HepG2 (cell line): ENCODE measurements around the gene TMC8.

ENCODE experiments used
- GPN1 ChIP-seq: sonication (generic); formaldehyde crosslinking; IDR thresholded peaks from 2 replicates; pipeline ENCODE4 v1.5.1; 2020; ENCODE audit warnings: missing genetic modification reagents, borderline replicate concordance
- KLF16 ChIP-seq, 2 experiments: sonication (generic) in 1 of 2; formaldehyde crosslinking in 1 of 2; IDR thresholded peaks; 2 replicates each; pipeline versions ENCODE4 v1.6.1 to v1.8.0; 2016 to 2023; ENCODE audit warnings: missing genetic modification reagents in 2 of 2, missing compliant biosample characterization in 1 of 2
- TBP ChIP-seq: sonication (generic); formaldehyde crosslinking; IDR thresholded peaks from 2 replicates; pipeline ENCODE4 v1.5.0; 2020; ENCODE audit warnings: missing genetic modification reagents
- ZNF563 ChIP-seq: sonication (generic); formaldehyde crosslinking; IDR thresholded peaks from 2 replicates; pipeline ENCODE4 v1.8.0; 2022; ENCODE audit warnings: mild to moderate bottlenecking, moderate library complexity, missing genetic modification reagents
- TF ChIP-seq, protein P1 (sequence below): sonication (generic); formaldehyde crosslinking; IDR thresholded peaks from 2 replicates; pipeline ENCODE4 v1.8.0; 2022; ENCODE audit warnings: mild to moderate bottlenecking, missing genetic modification reagents, moderate library complexity
- TF ChIP-seq, protein P2 (sequence below): sonication (generic); formaldehyde crosslinking; IDR thresholded peaks from 2 replicates; pipeline ENCODE4 v1.4.0; 2020; ENCODE audit warnings: missing genetic modification reagents, mild to moderate bottlenecking, borderline replicate concordance

DNA sequence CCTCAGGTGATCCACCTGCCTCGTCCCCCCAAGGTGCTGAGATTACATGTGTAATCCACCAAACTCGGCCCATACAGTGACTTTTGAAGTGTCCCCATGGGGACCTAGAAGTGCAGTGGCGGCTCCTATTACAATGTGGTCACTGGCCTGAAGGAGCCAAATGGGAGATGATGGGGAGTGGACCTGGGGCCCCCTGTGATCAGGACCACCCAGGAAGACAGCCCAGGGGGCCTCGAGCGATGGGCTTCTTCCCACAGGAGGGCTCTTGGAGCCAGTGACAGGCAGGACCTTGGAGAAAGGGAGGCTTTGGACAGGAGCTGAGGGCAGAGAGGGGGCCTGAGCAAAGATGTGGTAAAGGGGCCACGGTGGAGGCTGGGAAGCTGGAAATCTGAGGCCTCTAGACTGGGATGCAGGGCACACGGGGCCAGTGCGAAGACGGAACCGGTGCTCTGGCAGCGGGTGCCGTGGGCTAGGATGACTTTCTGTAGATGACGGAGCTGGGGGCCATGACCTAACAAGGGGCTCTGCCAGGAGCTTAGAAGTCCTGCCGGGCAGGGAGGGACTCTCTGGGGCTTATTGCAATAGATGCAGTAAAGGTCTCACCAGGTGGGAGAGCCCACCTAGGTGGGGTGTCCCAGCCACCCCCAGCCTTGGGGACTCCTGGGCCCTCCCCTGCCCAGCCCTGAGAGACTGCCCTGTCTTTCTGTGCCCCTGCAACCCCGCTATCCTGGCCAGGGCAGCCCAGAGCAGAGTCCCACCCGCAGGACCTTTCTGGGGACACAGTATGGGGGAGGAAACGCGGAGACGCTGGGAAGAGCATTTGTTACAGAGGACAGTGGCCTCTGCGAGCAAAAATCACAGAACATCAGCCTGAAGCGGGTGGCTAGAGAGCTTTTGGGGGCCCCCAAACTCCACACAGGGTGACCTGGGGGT is 12.9 kb downstream of the TMC8 start:
- TF ChIP-seq, protein P1, sequence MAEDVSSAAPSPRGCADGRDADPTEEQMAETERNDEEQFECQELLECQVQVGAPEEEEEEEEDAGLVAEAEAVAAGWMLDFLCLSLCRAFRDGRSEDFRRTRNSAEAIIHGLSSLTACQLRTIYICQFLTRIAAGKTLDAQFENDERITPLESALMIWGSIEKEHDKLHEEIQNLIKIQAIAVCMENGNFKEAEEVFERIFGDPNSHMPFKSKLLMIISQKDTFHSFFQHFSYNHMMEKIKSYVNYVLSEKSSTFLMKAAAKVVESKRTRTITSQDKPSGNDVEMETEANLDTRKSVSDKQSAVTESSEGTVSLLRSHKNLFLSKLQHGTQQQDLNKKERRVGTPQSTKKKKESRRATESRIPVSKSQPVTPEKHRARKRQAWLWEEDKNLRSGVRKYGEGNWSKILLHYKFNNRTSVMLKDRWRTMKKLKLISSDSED (CRISPR knock-in tag): no peak
- TF ChIP-seq GPN1 (CRISPR knock-in tag) (no peak), TBP (CRISPR knock-in tag) (no peak), KLF16 (CRISPR knock-in tag; IDR thresholded peaks at IDR 0.05) (no peak), ZNF563 (CRISPR knock-in tag) (no peak)
- TF ChIP-seq, protein P2, sequence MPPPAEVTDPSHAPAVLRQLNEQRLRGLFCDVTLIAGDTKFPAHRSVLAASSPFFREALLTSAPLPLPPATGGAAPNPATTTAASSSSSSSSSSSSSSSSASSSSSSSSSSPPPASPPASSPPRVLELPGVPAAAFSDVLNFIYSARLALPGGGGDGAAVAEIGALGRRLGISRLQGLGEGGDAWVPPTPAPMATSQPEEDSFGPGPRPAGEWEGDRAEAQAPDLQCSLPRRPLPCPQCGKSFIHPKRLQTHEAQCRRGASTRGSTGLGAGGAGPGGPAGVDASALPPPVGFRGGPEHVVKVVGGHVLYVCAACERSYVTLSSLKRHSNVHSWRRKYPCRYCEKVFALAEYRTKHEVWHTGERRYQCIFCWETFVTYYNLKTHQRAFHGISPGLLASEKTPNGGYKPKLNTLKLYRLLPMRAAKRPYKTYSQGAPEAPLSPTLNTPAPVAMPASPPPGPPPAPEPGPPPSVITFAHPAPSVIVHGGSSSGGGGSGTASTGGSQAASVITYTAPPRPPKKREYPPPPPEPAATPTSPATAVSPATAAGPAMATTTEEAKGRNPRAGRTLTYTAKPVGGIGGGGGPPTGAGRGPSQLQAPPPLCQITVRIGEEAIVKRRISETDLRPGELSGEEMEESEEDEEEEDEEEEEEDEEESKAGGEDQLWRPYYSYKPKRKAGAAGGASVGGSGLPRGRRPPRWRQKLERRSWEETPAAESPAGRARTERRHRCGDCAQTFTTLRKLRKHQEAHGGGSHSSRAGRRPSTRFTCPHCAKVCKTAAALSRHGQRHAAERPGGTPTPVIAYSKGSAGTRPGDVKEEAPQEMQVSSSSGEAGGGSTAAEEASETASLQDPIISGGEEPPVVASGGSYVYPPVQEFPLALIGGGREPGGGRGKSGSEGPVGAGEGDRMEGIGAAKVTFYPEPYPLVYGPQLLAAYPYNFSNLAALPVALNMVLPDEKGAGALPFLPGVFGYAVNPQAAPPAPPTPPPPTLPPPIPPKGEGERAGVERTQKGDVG (CRISPR knock-in tag): no peak
